GM18502 (cell line): ENCODE results near the gene SCYL2.
A peak's percentile ranks its signal among the peaks of the same experiment; 100 is the strongest.
"Not testable (repeated sequence)": the region's sequence is repeated elsewhere in the genome, so short reads cannot be mapped to it uniquely, and the experiment has no call there.

Experiments
- ATAC-seq: cut with Tn5 transposase; IDR thresholded peaks from one replicate; pipeline ENCODE4 v1.9.1; 2021; ENCODE audit warnings: mild to moderate bottlenecking; ENCODE audit not compliant: unreplicated experiment, poor library complexity

SCYL2 gene

GRCh38 chr12:100266835-100267602, at the start of gene SCYL2, which contains the start of gene DEPDC4:
SCYL2 (plus strand) TSS chr12:100267177; CDS start chr12:100282971, 15,794 bp downstream.
DEPDC4 (minus strand) TSS chr12:100267079; CDS start chr12:100267076, 3 bp downstream.
- ATAC-seq = peak; percentile 91

- ATAC-seq = no peak
Observed at GRCh38 chr12:100219328-100220109, 47.5 kb upstream of the SCYL2 start.

- no peak for ATAC-seq
Observed at GRCh38 chr12:100221523-100221922, 45.5 kb upstream of the SCYL2 start.

- not testable (repeated sequence) for ATAC-seq
Observed at GRCh38 chr12:100222173-100222572, 44.8 kb upstream of the SCYL2 start.

- no peak for ATAC-seq
Observed at GRCh38 chr12:100225491-100225890, 41.5 kb upstream of the SCYL2 start.

GRCh38 chr12:100229036-100229635, 37.8 kb upstream of the SCYL2 start:
- ATAC-seq = no peak

GRCh38 chr12:100229876-100230275, 37.1 kb upstream of the SCYL2 start:
- ATAC-seq = no peak

GRCh38 chr12:100231873-100232272, 35.1 kb upstream of the SCYL2 start:
- not testable (repeated sequence) for ATAC-seq

- no peak for ATAC-seq
Observed at GRCh38 chr12:100234166-100234565, 32.8 kb upstream of the SCYL2 start.

GRCh38 chr12:100234591-100235304, 32.2 kb upstream of the SCYL2 start:
- peak; percentile 68 for ATAC-seq

- no peak for ATAC-seq
Observed at GRCh38 chr12:100238801-100239200, 28.2 kb upstream of the SCYL2 start.

- ATAC-seq = no peak
Observed at GRCh38 chr12:100239589-100239988, 27.4 kb upstream of the SCYL2 start.

GRCh38 chr12:100243137-100243536, 23.8 kb upstream of the SCYL2 start:
- ATAC-seq = no peak

GRCh38 chr12:100247765-100248164, 19.2 kb upstream of the SCYL2 start:
- ATAC-seq = no peak

- no peak for ATAC-seq
Observed at GRCh38 chr12:100248886-100249285, 18.1 kb upstream of the SCYL2 start.

- no peak for ATAC-seq
Observed at GRCh38 chr12:100249941-100250340, 17.0 kb upstream of the SCYL2 start.

- no peak for ATAC-seq
Observed at GRCh38 chr12:100251917-100252316, 15.1 kb upstream of the SCYL2 start.

- ATAC-seq = no peak
Observed at GRCh38 chr12:100253437-100253836, 13.5 kb upstream of the SCYL2 start.

- no peak for ATAC-seq
Observed at GRCh38 chr12:100254876-100255275, 12.1 kb upstream of the SCYL2 start.

- no peak for ATAC-seq
Observed at GRCh38 chr12:100258127-100258526, 8.8 kb upstream of the SCYL2 start.
